GM19397 (cell line): Measurements from ENCODE around the gene TP53I13.

Source experiments
- ATAC-seq: cut with Tn5 transposase; IDR thresholded peaks from one replicate; pipeline ENCODE4 v1.9.1; 2021; ENCODE audit warnings: mild to moderate bottlenecking, moderate library complexity; ENCODE audit not compliant: unreplicated experiment

TP53I13 gene

GRCh38 chr17:29613856-29614255 lies 45.4 kb downstream of the TP53I13 start:
- no peak for ATAC-seq

- no peak for ATAC-seq
Measured at GRCh38 chr17:29614349-29615047, 46.0 kb downstream of the TP53I13 start.

GRCh38 chr17:29615048-29615385 lies 46.5 kb downstream of the TP53I13 start:
- no peak for ATAC-seq

GRCh38 chr17:29615492-29616299 lies 47.2 kb downstream of the TP53I13 start:
- peak; percentile 61 for ATAC-seq

GRCh38 chr17:29616300-29617048 lies 48.0 kb downstream of the TP53I13 start:
- no peak for ATAC-seq

GRCh38 chr17:29617125-29617480 lies 48.6 kb downstream of the TP53I13 start:
- ATAC-seq: no peak

DNA sequence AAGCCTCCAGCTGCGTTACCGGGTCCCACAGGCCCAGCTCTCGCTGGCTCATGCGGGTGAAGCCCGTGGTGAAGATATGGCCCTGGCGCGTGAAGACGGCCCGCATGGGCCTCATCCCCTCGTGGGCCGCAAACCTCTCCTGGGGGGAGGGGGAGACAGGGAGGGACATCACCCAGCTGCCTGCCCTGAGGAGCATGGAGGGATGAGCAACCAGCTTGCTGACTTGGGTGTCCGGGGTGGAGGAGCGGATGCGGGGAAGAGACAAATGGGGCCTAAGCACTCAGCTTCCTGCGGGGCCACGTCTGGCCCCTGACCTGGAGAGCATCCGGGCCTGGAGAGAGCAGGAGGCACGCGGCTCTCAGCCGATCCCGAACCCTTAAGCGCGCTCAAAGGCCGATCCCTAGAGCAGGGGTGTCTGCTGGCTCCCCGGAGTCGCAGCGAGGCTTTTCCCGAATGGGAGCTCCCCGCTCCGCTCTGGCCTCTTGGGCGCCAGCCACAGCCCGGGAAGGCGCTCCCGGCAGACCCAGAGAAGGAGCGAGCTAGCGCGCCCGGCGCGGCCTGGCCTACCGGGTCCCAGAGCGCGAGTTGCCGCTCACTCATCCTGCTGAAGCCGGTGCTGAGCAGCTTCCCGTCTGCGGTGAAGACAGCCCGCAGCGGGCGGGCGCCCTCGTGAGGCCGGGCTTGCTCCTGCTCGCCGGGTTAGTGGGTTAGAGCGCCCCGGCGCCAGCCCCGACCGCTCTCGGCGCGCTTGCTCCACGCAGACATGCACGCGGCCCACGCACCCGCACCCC lies 49.2 kb downstream of the TP53I13 start:
- ATAC-seq: no peak

DNA sequence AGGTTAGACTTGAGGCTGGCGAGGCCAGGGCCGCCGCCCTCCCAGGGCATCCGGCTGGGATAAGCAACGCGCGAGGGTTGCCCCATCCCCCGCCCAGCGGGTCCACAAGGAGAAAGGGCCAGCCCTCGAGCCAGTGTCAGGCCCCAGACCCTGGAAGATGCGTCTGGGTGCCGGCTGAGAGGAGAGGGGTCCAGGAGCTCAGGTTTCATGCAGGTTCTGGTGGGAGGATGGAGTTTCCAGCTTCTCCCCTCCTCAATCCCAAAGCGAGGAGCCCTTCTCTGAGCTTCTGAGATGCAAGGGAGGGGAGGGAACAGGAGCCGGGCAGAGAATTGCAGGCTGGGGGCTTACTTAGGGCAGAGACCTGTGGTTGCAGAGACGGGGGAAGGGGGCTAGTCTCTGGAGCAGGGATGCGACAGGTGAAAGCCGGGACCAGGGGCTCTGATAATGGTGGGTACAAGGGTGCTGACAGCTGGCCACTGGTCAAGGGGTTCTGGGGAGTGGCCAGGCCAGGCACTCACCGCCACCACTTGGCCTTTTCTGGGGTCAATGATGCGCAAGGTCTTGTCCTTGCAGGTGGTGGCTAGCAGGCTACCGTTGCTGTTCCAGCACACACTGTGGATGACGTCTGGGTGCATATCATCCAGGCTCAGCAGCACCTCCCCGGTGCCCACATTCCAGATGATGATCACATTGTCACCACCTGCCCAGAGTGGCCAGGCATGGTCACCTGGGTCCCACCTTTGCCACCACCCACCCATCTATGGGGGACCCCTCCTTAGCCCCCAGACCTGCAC lies 50.0 kb downstream of the TP53I13 start:
- ATAC-seq: no peak

GRCh38 chr17:29619251-29619650 lies 50.8 kb downstream of the TP53I13 start:
- no peak for ATAC-seq

GRCh38 chr17:29620271-29620670 lies 51.8 kb downstream of the TP53I13 start:
- ATAC-seq: no peak

DNA sequence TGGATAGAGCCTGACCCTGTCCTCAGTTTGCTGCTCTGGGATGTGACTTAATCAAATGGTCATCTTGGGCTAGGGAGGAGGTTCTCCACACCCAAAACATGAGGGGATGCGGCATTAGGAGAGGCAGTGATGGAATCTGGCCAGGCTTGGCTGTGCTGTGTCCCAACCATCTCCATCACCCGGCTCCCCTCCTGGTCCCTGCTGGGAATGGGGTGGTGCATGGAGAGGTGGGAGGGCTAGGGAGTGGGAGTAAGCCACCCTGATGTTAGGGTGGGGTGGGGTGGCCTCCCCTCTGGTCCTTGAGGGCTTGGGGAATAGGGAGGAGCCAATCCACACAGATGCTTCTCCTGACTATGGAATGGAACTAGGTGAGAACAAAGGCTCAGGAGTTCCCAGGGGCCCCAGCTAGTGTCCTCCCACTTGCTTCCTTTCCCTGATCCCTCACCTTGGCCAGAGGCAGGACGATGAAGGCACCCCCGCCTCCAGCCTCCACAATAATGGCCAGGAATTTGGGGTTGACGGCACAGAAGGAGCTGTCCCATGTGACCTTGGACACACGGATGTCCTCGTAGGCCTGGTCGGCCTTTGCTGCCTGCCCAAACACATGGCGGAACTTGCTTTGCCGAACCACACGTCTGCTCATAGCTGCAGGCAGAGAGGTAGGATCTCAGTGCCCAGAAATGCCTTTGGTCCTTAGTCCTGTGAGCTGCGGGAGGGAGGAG lies 52.4 kb downstream of the TP53I13 start:
- no peak for ATAC-seq

DNA sequence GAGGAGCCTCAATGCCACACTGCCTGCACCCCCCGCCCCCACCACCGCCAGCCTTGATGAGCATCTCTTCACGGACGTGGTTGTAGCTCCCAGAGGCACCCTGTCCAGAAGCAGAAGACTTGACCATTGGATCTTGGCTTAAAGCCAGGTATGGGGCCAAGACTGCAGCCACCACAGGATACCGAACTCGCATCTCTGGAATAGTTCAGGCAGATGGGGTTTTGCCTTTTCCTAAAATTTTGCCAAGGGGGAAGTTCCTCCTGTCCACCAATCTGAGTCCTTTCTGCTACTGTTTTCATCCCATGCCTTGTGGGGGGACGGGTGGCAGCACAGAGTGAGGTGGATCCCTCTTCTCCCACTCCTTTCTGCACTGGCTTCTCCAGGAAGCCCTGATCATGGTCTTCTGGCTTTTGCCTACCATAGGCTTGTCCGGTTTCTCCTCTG lies 53.3 kb downstream of the TP53I13 start:
- ATAC-seq: no peak
